Lower leg skin (tissue), 4 donors: ENCODE results near the gene FHAD1. TPM values are rescaled to one million over a fixed set of nuclear protein-coding genes. Genes with fewer than 3 reads are reported as not detected.

Experiments
- DNase-seq, 2 donors: peaks; one replicate each; pipeline ENCODE4 v3.0.0-alpha.2; 2019; ENCODE audit warnings: low spot score in 2 of 2
- H3K4me3 ChIP-seq: fragments of 200-600 bp; sonication (generic); 2 replicates; pipeline ENCODE4 v1.5.1; 2017; ENCODE audit warnings: mild to moderate bottlenecking, low read depth; ENCODE audit not compliant: poor library complexity, severe bottlenecking
- CTCF ChIP-seq, 3 donors: fragments of 450-650 bp; IDR thresholded peaks; one replicate each; pipeline ENCODE4 v1.5.1; 2016; ENCODE audit warnings: antibody characterized with exemption in 3 of 3, mild to moderate bottlenecking in 3 of 3, moderate library complexity in 2 of 3
- POLR2A ChIP-seq, 2 donors: fragments of 450-650 bp; IDR thresholded peaks; one replicate each; pipeline ENCODE4 v1.6.1; 2016 to 2017; ENCODE audit warnings: antibody characterized with exemption in 2 of 2, mild to moderate bottlenecking in 1 of 2, moderate library complexity in 1 of 2
- WGBS, 2 donors: methylation state at CpG; one replicate each; pipeline ENCODE4 v1.1.5; 2018; 5-methylcytosine and 5-hydroxymethylcytosine counted together
- intact Hi-C: fragments of 100-400 bp; cut with DNase I; formaldehyde crosslinking; loops from one replicate; pipeline ENCODE4 v1.15.0; 2023; ENCODE audit warnings: low total_unique reads
- total RNA-seq, 4 donors: library from RNA; depleted of rRNA; stranded (reverse); fragments of >200 nt; gene quantifications; one replicate each; pipeline ENCODE4 v1.1.0, GENCODE V29; 2016

FHAD1 gene
- total RNA-seq, 4 donors from 2014 or later = 0.52 to 2.0 TPM; not detected in 2

- 80 to 81% methylated on average over 17 of the region's 17 CpGs for WGBS, 2 donors
- no peak for TF ChIP-seq CTCF (IDR thresholded peaks at IDR 0.05)
- TF ChIP-seq POLR2A (IDR thresholded peaks at IDR 0.05) = no peak
- intact Hi-C loops = no loop called here
- no peak for DNase-seq
- H3K4me3 ChIP-seq = no peak overlapping the region
Observed at GRCh38 chr1:15226388-15227255, 20.4 kb upstream of the FHAD1 start.

- WGBS, 2 donors = 56 to 62% methylated on average over 4 of the region's 4 CpGs
- H3K4me3 ChIP-seq = no peak overlapping the region
- no peak for DNase-seq
- no peak for TF ChIP-seq CTCF (IDR thresholded peaks at IDR 0.05)
- intact Hi-C loops = no loop called here
Observed at GRCh38 chr1:15229707-15230131, 17.3 kb upstream of the FHAD1 start.

GRCh38 chr1:15231714-15232201 is 15.3 kb upstream of the FHAD1 start:
- no peak overlapping the region for H3K4me3 ChIP-seq
- intact Hi-C loops = no loop called here
- 79 to 90% methylated on average over 5 of the region's 5 CpGs for WGBS, 2 donors

GRCh38 chr1:15233689-15234088 is 13.3 kb upstream of the FHAD1 start:
- H3K4me3 ChIP-seq = no peak overlapping the region
- TF ChIP-seq CTCF (IDR thresholded peaks at IDR 0.05) = no peak
- TF ChIP-seq POLR2A (IDR thresholded peaks at IDR 0.05) = no peak
- intact Hi-C loops = no loop called here
- DNase-seq = no peak

More at GRCh38 chr1:15231714-15232201, 15.3 kb upstream of the FHAD1 start:
- no peak for TF ChIP-seq POLR2A (IDR thresholded peaks at IDR 0.05)
- TF ChIP-seq CTCF (IDR thresholded peaks at IDR 0.05) = no peak
- DNase-seq = no peak

- intact Hi-C loops = no loop called here
- WGBS, 2 donors = 68 to 88% methylated on average over 5 of the region's 5 CpGs
- no peak for DNase-seq
- H3K4me3 ChIP-seq = no peak overlapping the region
- TF ChIP-seq CTCF (IDR thresholded peaks at IDR 0.05) (no peak), POLR2A (IDR thresholded peaks at IDR 0.05) (no peak)
Observed at GRCh38 chr1:15236321-15236721, 10.7 kb upstream of the FHAD1 start.
